ENCODE measurements around the gene RGCC. TPM values are rescaled to one million over a fixed set of nuclear protein-coding genes. Genes with fewer than 3 reads are reported as not detected.

The RGCC gene
- total RNA-seq: 100 to 1,000 TPM in 3 of 4 donors, 10 to 100 TPM in 1; 29.0 to 522 (median 319) TPM

- H3K36me3 ChIP-seq: no peaks in the 10 kb centered on the region
- peak within 1 kb of the TSS; percentile 49 to 52 for H3K27ac ChIP-seq
- peak; percentile 32 to 51 for TF ChIP-seq POLR2A (IDR thresholded peaks at IDR 0.05)
- TF ChIP-seq, protein P1, sequence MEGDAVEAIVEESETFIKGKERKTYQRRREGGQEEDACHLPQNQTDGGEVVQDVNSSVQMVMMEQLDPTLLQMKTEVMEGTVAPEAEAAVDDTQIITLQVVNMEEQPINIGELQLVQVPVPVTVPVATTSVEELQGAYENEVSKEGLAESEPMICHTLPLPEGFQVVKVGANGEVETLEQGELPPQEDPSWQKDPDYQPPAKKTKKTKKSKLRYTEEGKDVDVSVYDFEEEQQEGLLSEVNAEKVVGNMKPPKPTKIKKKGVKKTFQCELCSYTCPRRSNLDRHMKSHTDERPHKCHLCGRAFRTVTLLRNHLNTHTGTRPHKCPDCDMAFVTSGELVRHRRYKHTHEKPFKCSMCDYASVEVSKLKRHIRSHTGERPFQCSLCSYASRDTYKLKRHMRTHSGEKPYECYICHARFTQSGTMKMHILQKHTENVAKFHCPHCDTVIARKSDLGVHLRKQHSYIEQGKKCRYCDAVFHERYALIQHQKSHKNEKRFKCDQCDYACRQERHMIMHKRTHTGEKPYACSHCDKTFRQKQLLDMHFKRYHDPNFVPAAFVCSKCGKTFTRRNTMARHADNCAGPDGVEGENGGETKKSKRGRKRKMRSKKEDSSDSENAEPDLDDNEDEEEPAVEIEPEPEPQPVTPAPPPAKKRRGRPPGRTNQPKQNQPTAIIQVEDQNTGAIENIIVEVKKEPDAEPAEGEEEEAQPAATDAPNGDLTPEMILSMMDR (IDR thresholded peaks at IDR 0.05): no peak
- DNase-seq: peak; percentile 46 to 68
- peak within 1 kb of the TSS; percentile 40 to 47 for H3K4me3 ChIP-seq
- H3K27me3 ChIP-seq: no peaks in the 10 kb centered on the region
- peaks cover 0 to 5% of the 10 kb centered on the region in 2 donors for H3K4me1 ChIP-seq
- intact Hi-C loops (cut with DNase I; ENCODE audit: low total_unique reads): no loop called here
- no peaks in the 10 kb centered on the region for H3K9me3 ChIP-seq
Measured at GRCh38 chr13:41456768-41457588, at the start of gene RGCC. TSS of gene RGCC (plus strand) at chr13:41457550. CDS start at chr13:41457708, 158 bp downstream.

- TF ChIP-seq, protein P1 (IDR thresholded peaks at IDR 0.05): no peak
- TF ChIP-seq POLR2A (IDR thresholded peaks at IDR 0.05): no peak
- H3K4me3 ChIP-seq: no peak overlapping the region
- no peaks in the 10 kb centered on the region for H3K4me1 ChIP-seq
- no peaks in the 10 kb centered on the region for H3K27me3 ChIP-seq
- no peak overlapping the region for H3K27ac ChIP-seq
- no peaks in the 10 kb centered on the region for H3K9me3 ChIP-seq
- DNase-seq: no peak
- no peaks in the 10 kb centered on the region for H3K36me3 ChIP-seq
- intact Hi-C loops (cut with DNase I; ENCODE audit: low total_unique reads): no loop called here
Measured at GRCh38 chr13:41408121-41408520, 49.2 kb upstream of the RGCC start.

DNA sequence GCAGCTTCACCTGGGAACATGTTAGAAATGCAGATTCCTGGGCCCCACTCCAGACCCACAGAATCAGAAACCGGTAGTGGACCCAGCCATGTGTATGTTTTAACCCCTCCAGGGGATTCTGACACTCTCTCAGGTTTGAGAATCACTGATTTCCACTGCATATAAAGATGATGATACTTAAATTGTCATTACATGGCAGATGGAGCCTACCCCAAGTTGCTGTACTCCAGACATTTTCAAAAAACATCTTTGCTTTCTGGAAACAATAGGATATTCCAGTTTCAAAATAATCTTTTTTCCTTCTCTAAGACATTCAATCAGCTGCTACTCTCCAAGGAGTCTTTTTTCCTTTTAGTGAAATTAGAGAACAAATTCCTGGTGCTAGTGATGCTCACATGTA is 48.6 kb upstream of the RGCC start:
- Histone ChIP-seq H3K36me3 (no peaks in the 10 kb centered on the region), H3K27me3 (no peaks in the 10 kb centered on the region), H3K4me3 (no peak overlapping the region), H3K27ac (no peak overlapping the region), H3K9me3 (no peaks in the 10 kb centered on the region), H3K4me1 (no peaks in the 10 kb centered on the region)
- TF ChIP-seq, protein P1 (IDR thresholded peaks at IDR 0.05): no peak
- no peak for DNase-seq
- intact Hi-C loops (cut with DNase I; ENCODE audit: low total_unique reads): no loop called here

DNA sequence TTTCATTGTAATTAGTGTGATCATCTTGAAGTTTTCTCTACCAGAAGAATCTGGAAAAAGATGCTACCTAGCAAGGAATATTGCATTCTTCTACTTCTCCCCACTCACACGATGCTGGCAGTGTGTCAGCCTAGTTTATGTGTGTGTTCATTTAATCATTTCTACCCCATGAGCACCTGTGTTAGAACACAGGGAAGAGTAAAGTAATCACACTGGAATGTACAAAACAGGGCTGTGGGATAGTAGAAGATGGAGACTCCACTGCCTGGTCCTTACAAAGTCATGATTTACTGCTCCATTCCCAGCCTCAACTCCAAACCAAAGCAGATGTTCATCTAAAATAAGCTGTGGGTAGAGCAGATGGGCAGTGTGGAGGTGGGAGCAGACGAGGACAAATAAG is 47.7 kb upstream of the RGCC start:
- no peak for DNase-seq
- TF ChIP-seq POLR2A (IDR thresholded peaks at IDR 0.05): no peak
- TF ChIP-seq, protein P1 (IDR thresholded peaks at IDR 0.05): no peak
- intact Hi-C loops (cut with DNase I; ENCODE audit: low total_unique reads): no loop called here
- Histone ChIP-seq H3K9me3 (no peaks in the 10 kb centered on the region), H3K4me3 (no peak overlapping the region), H3K27me3 (no peaks in the 10 kb centered on the region), H3K4me1 (no peaks in the 10 kb centered on the region), H3K36me3 (no peaks in the 10 kb centered on the region), H3K27ac (no peak overlapping the region)

- Histone ChIP-seq H3K4me3 (no peak overlapping the region), H3K27me3 (no peaks in the 10 kb centered on the region), H3K36me3 (no peaks in the 10 kb centered on the region), H3K27ac (no peak overlapping the region), H3K9me3 (no peaks in the 10 kb centered on the region), H3K4me1 (no peaks in the 10 kb centered on the region)
- no peak for DNase-seq
- intact Hi-C loops (cut with DNase I; ENCODE audit: low total_unique reads): no loop called here
- TF ChIP-seq, protein P1 (IDR thresholded peaks at IDR 0.05): no peak
- no peak for TF ChIP-seq POLR2A (IDR thresholded peaks at IDR 0.05)
Measured at GRCh38 chr13:41411060-41411459, 46.3 kb upstream of the RGCC start.

Data from uterus (tissue), 4 donors.